Measurements from ENCODE around the gene CD248. TPM values are rescaled to one million over a fixed set of nuclear protein-coding genes. Genes with fewer than 3 reads are reported as not detected.
"Not testable (repeated sequence)": the region's sequence is repeated elsewhere in the genome, so short reads cannot be mapped to it uniquely, and the experiment has no call there.

CD248 gene
- total RNA-seq, 1 donor from 2014 or later: under 0.01 TPM

- DNase-seq (ENCODE audit: low read depth in 2 of 2): not testable (repeated sequence)
Measured at GRCh38 chr11:66277064-66277463, 39.8 kb downstream of the CD248 start.

- DNase-seq (ENCODE audit: low read depth in 2 of 2): not testable (repeated sequence)
Measured at GRCh38 chr11:66276619-66277018, 40.2 kb downstream of the CD248 start.

- no peak for DNase-seq (ENCODE audit: low read depth in 2 of 2)
Measured at GRCh38 chr11:66275984-66276612, 40.7 kb downstream of the CD248 start.

GRCh38 chr11:66275396-66275795 lies 41.4 kb downstream of the CD248 start:
- no peak for DNase-seq (ENCODE audit: low read depth in 2 of 2)

- DNase-seq (ENCODE audit: low read depth in 2 of 2): no peak
Measured at GRCh38 chr11:66274219-66274618, 42.6 kb downstream of the CD248 start.

GRCh38 chr11:66272596-66272995 lies 44.2 kb downstream of the CD248 start:
- DNase-seq (ENCODE audit: low read depth in 2 of 2): no peak

- no peak for DNase-seq (ENCODE audit: low read depth in 2 of 2)
Measured at GRCh38 chr11:66271816-66272215, 45.0 kb downstream of the CD248 start.

GRCh38 chr11:66268952-66269905 lies 47.6 kb downstream of the CD248 start:
- peak; percentile 21 to 32 for DNase-seq (ENCODE audit: low read depth in 2 of 2)

GRCh38 chr11:66268244-66268951 lies 48.4 kb downstream of the CD248 start, which contains the start of gene RAB1B:
Gene RAB1B, plus strand, starts transcription at chr11:66268639. Its CDS starts 41 bp downstream, at chr11:66268680.
- DNase-seq (ENCODE audit: low read depth in 2 of 2): peak; percentile 99 to 100

- peak; percentile 91 to 95 for DNase-seq (ENCODE audit: low read depth in 2 of 2)
Measured at GRCh38 chr11:66267379-66268243, 49.2 kb downstream of the CD248 start.

GRCh38 chr11:66267039-66267378 lies 49.8 kb downstream of the CD248 start:
- DNase-seq (ENCODE audit: low read depth in 2 of 2): no peak

GRCh38 chr11:66266378-66267038 lies 50.3 kb downstream of the CD248 start:
- no peak for DNase-seq (ENCODE audit: low read depth in 2 of 2)

GRCh38 chr11:66265531-66266377 lies 51.1 kb downstream of the CD248 start:
- DNase-seq (ENCODE audit: low read depth in 2 of 2): no peak

- no peak for DNase-seq (ENCODE audit: low read depth in 2 of 2)
Measured at GRCh38 chr11:66264914-66265313, 51.9 kb downstream of the CD248 start.

Other genes with a start within 250 kb of the CD248 start
- 17.2 and 22.6 TPM in 2 replicates for gene PACS1, start 246.8 kb downstream of the CD248 start, total RNA-seq
- gene KLC2, start 59.3 kb downstream of the CD248 start, total RNA-seq: 7.3 and 8.7 TPM in 2 replicates
- 64.1 and 70.8 TPM in 2 replicates for gene RAB1B, start 48.4 kb downstream of the CD248 start, total RNA-seq
- under 0.01 TPM in 1 of 2 replicates, not detected in the other for gene CNIH2, start 38.9 kb downstream of the CD248 start, total RNA-seq
- 95.9 and 136 TPM in 2 replicates for gene YIF1A, start 27.9 kb downstream of the CD248 start, total RNA-seq
- under 0.01 TPM in 1 of 2 replicates, not detected in the other for gene TMEM151A, start 25.1 kb downstream of the CD248 start, total RNA-seq
- gene RIN1, start 19.4 kb upstream of the CD248 start, total RNA-seq: 2.8 and 3.5 TPM in 2 replicates
- 49.7 and 54.6 TPM in 2 replicates for gene BRMS1, start 28.1 kb upstream of the CD248 start, total RNA-seq
- gene B4GAT1, start 30.6 kb upstream of the CD248 start, total RNA-seq: 16.1 and 19.8 TPM in 2 replicates
- 0.22 and 0.79 TPM in 2 replicates for gene SLC29A2, start 54.7 kb upstream of the CD248 start, total RNA-seq
- not detected in 2 replicates for gene NPAS4, start 104.0 kb upstream of the CD248 start, total RNA-seq
- 30.9 and 31.9 TPM in 2 replicates for gene MRPL11, start 121.8 kb upstream of the CD248 start, total RNA-seq
- gene PELI3, start 149.9 kb upstream of the CD248 start, total RNA-seq: 3.3 and 4.4 TPM in 2 replicates
- 46.4 and 48.4 TPM in 2 replicates for gene DPP3, start 163.4 kb upstream of the CD248 start, total RNA-seq
- 12.1 and 12.9 TPM in 2 replicates for gene BBS1, start 193.6 kb upstream of the CD248 start, total RNA-seq
- gene ZDHHC24, start 229.0 kb upstream of the CD248 start, total RNA-seq: 12.0 and 20.8 TPM in 2 replicates
- gene ACTN3, start 229.9 kb upstream of the CD248 start, total RNA-seq: under 0.01 TPM in 1 of 2 replicates, not detected in the other

Measured in lung microvascular endothelial cell (primary cell).